ENCODE results near the gene MSRB3.

DNA sequence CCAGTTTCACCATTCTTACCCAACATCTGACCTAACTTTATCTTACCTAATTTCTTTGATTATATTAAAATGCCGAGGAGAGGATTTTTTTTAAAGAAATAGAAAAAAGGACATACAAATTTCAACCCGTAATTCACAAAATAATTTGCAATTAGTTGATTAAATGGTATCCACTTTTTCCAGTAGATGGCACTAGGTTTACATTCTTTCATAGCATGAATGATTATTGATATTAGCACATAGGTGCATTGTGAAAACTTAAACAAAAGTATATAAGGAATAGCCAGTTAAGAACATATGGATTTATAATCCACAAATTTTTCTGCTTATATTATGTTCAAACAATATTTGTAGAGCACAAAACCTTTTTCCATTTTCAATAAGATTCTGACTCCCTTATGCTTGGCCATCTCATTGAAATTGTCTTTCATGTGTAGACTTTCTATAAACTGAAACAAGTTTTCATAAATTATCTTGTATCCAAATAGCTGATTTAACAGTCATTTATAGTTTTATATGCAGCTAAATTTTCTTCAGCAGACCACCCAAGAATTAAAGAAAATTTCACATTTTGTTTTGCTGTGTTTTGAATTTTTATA lies 35.3 kb downstream of the MSRB3 start:
- TF ChIP-seq, protein P1, sequence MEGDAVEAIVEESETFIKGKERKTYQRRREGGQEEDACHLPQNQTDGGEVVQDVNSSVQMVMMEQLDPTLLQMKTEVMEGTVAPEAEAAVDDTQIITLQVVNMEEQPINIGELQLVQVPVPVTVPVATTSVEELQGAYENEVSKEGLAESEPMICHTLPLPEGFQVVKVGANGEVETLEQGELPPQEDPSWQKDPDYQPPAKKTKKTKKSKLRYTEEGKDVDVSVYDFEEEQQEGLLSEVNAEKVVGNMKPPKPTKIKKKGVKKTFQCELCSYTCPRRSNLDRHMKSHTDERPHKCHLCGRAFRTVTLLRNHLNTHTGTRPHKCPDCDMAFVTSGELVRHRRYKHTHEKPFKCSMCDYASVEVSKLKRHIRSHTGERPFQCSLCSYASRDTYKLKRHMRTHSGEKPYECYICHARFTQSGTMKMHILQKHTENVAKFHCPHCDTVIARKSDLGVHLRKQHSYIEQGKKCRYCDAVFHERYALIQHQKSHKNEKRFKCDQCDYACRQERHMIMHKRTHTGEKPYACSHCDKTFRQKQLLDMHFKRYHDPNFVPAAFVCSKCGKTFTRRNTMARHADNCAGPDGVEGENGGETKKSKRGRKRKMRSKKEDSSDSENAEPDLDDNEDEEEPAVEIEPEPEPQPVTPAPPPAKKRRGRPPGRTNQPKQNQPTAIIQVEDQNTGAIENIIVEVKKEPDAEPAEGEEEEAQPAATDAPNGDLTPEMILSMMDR (conservative IDR thresholded peaks at IDR 0.05; ENCODE audit: low read depth, low read length), result peak; percentile 91
- no peak for TF ChIP-seq EZH2 (IDR thresholded peaks at IDR 0.05; ENCODE audit: low read length, unreplicated experiment)
- TF ChIP-seq EZH2phosphoT487 (IDR thresholded peaks at IDR 0.05; ENCODE audit: borderline replicate concordance, low read length), result no peak

Measured in PC-3 (cell line).